K562 (cell line): ENCODE data around the gene CEMP1. TPM values are rescaled to one million over a fixed set of nuclear protein-coding genes. Genes with fewer than 3 reads are reported as not detected.

Experiments used
- ATAC-seq: fragments of 200-7000 bp; cut with Tn5 transposase; 3 replicates; pipeline ENCODE4 v1.9.1; 2020; ENCODE audit warnings: moderate library complexity
- BruUV-seq: library from RNA; stranded (reverse); fragments of 400-500 nt; replicated peaks from 2 replicates; lab custom pipeline; 2021; lab: Mats Ljungman, UMichigan
- CTCF ChIA-PET: fragments of 300-600 bp; formaldehyde crosslinking; extraction: SDS; loops from one replicate; lab custom pipeline; 2021; ENCODE audit warnings: low intra/inter-chr PET ratio; lab: Yijun Ruan, JAX
- POLR2A ChIA-PET: fragments of 300-600, 350-650 bp; sonication (Branson Sonifier 250); formaldehyde crosslinking; extraction: SDS; loops from one replicate; lab custom pipeline; 2021; ENCODE audit warnings: antibody characterized with exemption, inconsistent platforms; lab: Yijun Ruan, JAX
- DNase-seq, 4 experiments: peaks; one replicate each; pipeline versions ENCODE4 v3.0.0 to v3.0.0-alpha.2; 2011 to 2018; ENCODE audit warnings: low spot score in 3 of 4, mixed read lengths in 3 of 4; ENCODE audit errors: extremely low read depth in 1 of 4
- FAIRE-seq: peaks from 2 replicates; lab custom pipeline; 2011; peaks lifted over from hg19 to GRCh38; lab: Jason Lieb, UNC
- H2AFZ ChIP-seq: 2 replicates; pipeline ENCODE4 v1.6.0; 2011; ENCODE audit warnings: low read depth, low read length, control low read depth, inconsistent platforms
- H3K27ac ChIP-seq: fragments of 200-600 bp; 3 replicates; pipeline ENCODE4 v1.8.0; 2011; ENCODE audit warnings: low read depth, mild to moderate bottlenecking, control low read depth, inconsistent platforms, low read length, moderate library complexity, mixed read lengths; ENCODE audit errors: extremely low read depth
- H3K27me3 ChIP-seq, 2 experiments: fragments of 300-600 bp in 1 of 2; 2 replicates in 1 of 2; 3 replicates in 1 of 2; pipeline versions ENCODE4 v1.6.0 to v1.8.0; 2011; ENCODE audit warnings: inconsistent platforms in 2 of 2, low read length in 2 of 2, mild to moderate bottlenecking in 1 of 2, mixed read lengths in 1 of 2, moderate library complexity in 1 of 2; ENCODE audit not compliant: control insufficient read depth in 2 of 2, insufficient read depth in 2 of 2
- H3K36me3 ChIP-seq: fragments of 300-600 bp; 3 replicates; pipeline ENCODE4 v1.8.0; 2011; ENCODE audit warnings: mild to moderate bottlenecking, low read length, inconsistent platforms; ENCODE audit not compliant: control insufficient read depth, insufficient read depth
- H3K4me1 ChIP-seq, 2 experiments: fragments of 200-600 bp in 1 of 2; replicated peaks in 1 of 2; 2 replicates in 1 of 2; 3 replicates in 1 of 2; pipeline versions ENCODE4 v1.5.1 to v1.8.0; 2011; ENCODE audit warnings: inconsistent platforms in 2 of 2, low read length in 2 of 2, mild to moderate bottlenecking in 1 of 2, mixed read lengths in 1 of 2, moderate library complexity in 1 of 2; ENCODE audit not compliant: control insufficient read depth in 2 of 2, insufficient read depth in 2 of 2
- H3K4me2 ChIP-seq: 2 replicates; pipeline ENCODE4 v1.6.1; 2011; ENCODE audit warnings: low read length, control low read depth, inconsistent platforms, mixed read lengths; ENCODE audit not compliant: insufficient read depth
- H3K4me3 ChIP-seq: fragments of 200-600 bp; sonication (generic), shearing (Covaris generic); 2 replicates; pipeline ENCODE4 v1.5.1; 2016; ENCODE audit warnings: control low read depth, inconsistent platforms
- H3K79me2 ChIP-seq: fragments of 200-600 bp; 3 replicates; pipeline ENCODE4 v1.8.0; 2011; ENCODE audit warnings: low read length, inconsistent platforms; ENCODE audit not compliant: control insufficient read depth, insufficient read depth
- H3K9ac ChIP-seq, 2 experiments: 2 replicates each; pipeline versions ENCODE4 v1.6.0 to v1.6.1; 2011; ENCODE audit warnings: low read depth in 2 of 2, low read length in 2 of 2, control low read depth in 1 of 2, inconsistent platforms in 1 of 2, mild to moderate bottlenecking in 1 of 2, mixed read lengths in 1 of 2; ENCODE audit not compliant: insufficient read depth in 1 of 2
- H3K9me1 ChIP-seq: one replicate; pipeline ENCODE4 v1.6.0; 2011; ENCODE audit warnings: inconsistent platforms, mild to moderate bottlenecking, low read length, moderate library complexity; ENCODE audit not compliant: control insufficient read depth, insufficient read depth
- H3K9me3 ChIP-seq: replicated peaks from 2 replicates; pipeline ENCODE4 v1.5.1; 2011; ENCODE audit warnings: low read depth, low read length, inconsistent platforms; ENCODE audit not compliant: control insufficient read depth, insufficient read depth
- H4K20me1 ChIP-seq: replicated peaks from 2 replicates; pipeline ENCODE4 v1.6.1; 2011; ENCODE audit warnings: low read length, inconsistent platforms, mixed read lengths; ENCODE audit not compliant: control insufficient read depth, insufficient read depth
- BCL6 ChIP-seq: fragments of 250-450 bp; sonication (Bioruptor Pico); IDR thresholded peaks from 2 replicates; pipeline ENCODE4 v1.4.0; 2020
- BMI1 ChIP-seq: fragments of 150-350 bp; IDR thresholded peaks from 2 replicates; pipeline ENCODE4 v1.6.1; 2014; ENCODE audit warnings: low read length
- MCM3 ChIP-seq: fragments of 450-650 bp; IDR thresholded peaks from 2 replicates; pipeline ENCODE4 v1.6.1; 2016
- MTA3 ChIP-seq: fragments of 450-650 bp; formaldehyde crosslinking; IDR thresholded peaks from 2 replicates; pipeline ENCODE4 v1.6.1; 2017; ENCODE audit warnings: mild to moderate bottlenecking, borderline replicate concordance
- PTRF ChIP-seq: fragments of 450-650 bp; IDR thresholded peaks from 2 replicates; pipeline ENCODE4 v1.6.1; 2016; ENCODE audit warnings: mild to moderate bottlenecking, missing genetic modification characterization, missing compliant biosample characterization
- ZBTB7A ChIP-seq: IDR thresholded peaks from 2 replicates; pipeline ENCODE4 v1.6.1; 2011; ENCODE audit warnings: low read depth, mild to moderate bottlenecking, low read length, moderate library complexity, borderline replicate concordance; ENCODE audit not compliant: control insufficient read depth
- ZNF444 ChIP-seq: fragments of 250-450 bp; sonication (Bioruptor Pico); IDR thresholded peaks from 2 replicates; pipeline ENCODE4 v1.4.0; 2020; ENCODE audit warnings: mild to moderate bottlenecking, moderate library complexity
- WGBS: fragments of 100-300 bp; shearing (Covaris generic); methylation state at CpG from one replicate; pipeline ENCODE4 v1.1.6; 2016; ENCODE audit warnings: low coverage, mixed read lengths; ENCODE audit not compliant: insufficient coverage; ENCODE audit errors: missing lambda C conversion rate; 5-methylcytosine and 5-hydroxymethylcytosine counted together
- in situ Hi-C: fragments of 300-500 bp; cut with MboI; formaldehyde crosslinking; loops from 4 replicates; pipeline ENCODE4 v1.15.0; 2018; ENCODE audit warnings: inconsistent platforms, mixed read lengths
- intact Hi-C: fragments of 100-400 bp; cut with micrococcal nuclease; formaldehyde crosslinking; loops from 2 replicates; pipeline ENCODE4 v1.14.2; 2022
- polyA plus RNA-seq, 8 experiments: library from polyadenylated mRNA; depleted of rRNA in 4 of 8; stranded (reverse) in 5 of 8; unstranded in 3 of 8; fragments of >200 nt; fragmentation: Nextera tagmentation in 2 of 8; fragmentation: Illumina TruSeq in 1 of 8; extraction: Ambion mirVana in 2 of 8; extraction: Trizol in 1 of 8; gene quantifications; 2 replicates each; pipeline versions ENCODE4 v1.2.1 to v1.2.3, GENCODE V29; 2011 to 2014; ENCODE audit warnings: inconsistent platforms in 1 of 8, missing spikeins in 1 of 8
- total RNA-seq, 7 experiments: library from RNA; depleted of rRNA in 6 of 7; stranded (reverse); fragments of >200 nt in 6 of 7; fragmentation: Illumina TruSeq in 2 of 7; extraction: Trizol in 2 of 7; gene quantifications; 2 replicates each; pipeline versions ENCODE4 v1.2.1 to v1.2.3, GENCODE V29; 2011 to 2021; ENCODE audit warnings: low replicate concordance in 1 of 7
- TF ChIP-seq, protein P1 (sequence below): fragments of 450-650 bp; IDR thresholded peaks from 2 replicates; pipeline ENCODE4 v1.6.1; 2016; ENCODE audit warnings: mild to moderate bottlenecking
- TF ChIP-seq, protein P2 (sequence below): fragments of 450-650 bp; IDR thresholded peaks from 2 replicates; pipeline ENCODE4 v1.6.1; 2016

Gene CEMP1
- total and polyA plus RNA-seq, 9 of the 15 experiments (the other 6 are each of a cell fraction or from before 2014, with no cell fraction given): 0.05 to 0.45 TPM; not detected in 7

DNA sequence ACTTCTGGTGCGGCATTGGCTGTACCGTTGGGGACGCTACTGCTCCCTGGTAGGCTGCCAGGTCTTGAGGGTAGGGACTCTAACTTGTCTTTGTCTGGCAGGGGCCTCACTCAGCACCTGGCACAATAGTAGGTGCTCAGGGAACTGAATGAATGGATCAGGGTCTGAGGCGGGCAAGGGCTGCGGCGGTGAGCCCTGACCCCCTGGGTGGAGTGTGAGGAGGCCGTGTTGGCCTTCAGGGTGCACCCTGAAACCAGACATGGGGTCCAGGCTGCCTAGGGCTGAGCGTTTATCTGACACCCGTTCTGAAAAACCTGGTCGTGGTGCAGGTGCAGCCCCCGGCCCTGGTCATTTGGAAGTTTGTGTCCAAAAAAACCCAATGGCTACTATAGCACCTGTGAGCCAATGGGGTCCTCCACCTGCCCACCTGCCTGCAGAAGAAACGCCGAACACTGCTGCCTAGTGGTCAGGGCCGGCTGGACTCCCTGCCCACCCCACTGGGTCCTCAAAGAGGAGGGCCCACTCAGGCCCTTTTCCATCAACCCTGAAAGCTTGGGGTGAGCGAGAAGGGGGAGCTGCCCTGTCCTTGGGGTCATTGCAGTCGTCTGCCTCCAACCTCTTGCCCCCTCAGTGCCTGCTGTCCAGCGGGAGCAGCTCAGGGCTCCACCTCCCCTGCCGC is 22.3 kb downstream of the CEMP1 start:
- peaks cover 6% of the 10 kb centered on the region; the same call in 1 of the 3 replicates for H3K36me3 ChIP-seq
- DNase-seq: no peak
- no peaks in the 10 kb centered on the region for H4K20me1 ChIP-seq
- no peaks in the 10 kb centered on the region for H3K27me3 ChIP-seq
- 0 out of 2 replicates have a peak, but pooled peaks have one; percentile 17 for TF ChIP-seq ZBTB7A
- TF ChIP-seq BCL6 (CRISPR knock-in tag): no peak
- WGBS: 79% methylated on average over 16 of the region's 18 CpGs
- intact Hi-C loops: loop anchor here (10.0 kb wide), 1 partner anchor 164 kb away; the partner anchor contains the start of gene ABCA3
- no peak overlapping the region for H3K27ac ChIP-seq
- no peaks in the 10 kb centered on the region for H3K9me3 ChIP-seq
- no peak overlapping the region for H2AFZ ChIP-seq
- no peak for FAIRE-seq
- in situ Hi-C loops: no loop called here
- no peak overlapping the region for H3K4me2 ChIP-seq
- ATAC-seq: no peak
- no peak overlapping the region for H3K9ac ChIP-seq
- ChIA-PET POLR2A (interaction anchor here (1.3 kb wide), 1 partner anchor 11 kb away, joined by 5 read pairs; the partner anchor contains the start of gene AMDHD2), CTCF (no interaction called here)
- peaks cover 8% of the 10 kb centered on the region for H3K79me2 ChIP-seq
- no TSS peak for BruUV-seq
- peaks cover 34 to 62% of the 10 kb centered on the region in 2 experiments for H3K4me1 ChIP-seq
- no peak overlapping the region for H3K4me3 ChIP-seq
- no peaks in the 10 kb centered on the region for H3K9me1 ChIP-seq

DNA sequence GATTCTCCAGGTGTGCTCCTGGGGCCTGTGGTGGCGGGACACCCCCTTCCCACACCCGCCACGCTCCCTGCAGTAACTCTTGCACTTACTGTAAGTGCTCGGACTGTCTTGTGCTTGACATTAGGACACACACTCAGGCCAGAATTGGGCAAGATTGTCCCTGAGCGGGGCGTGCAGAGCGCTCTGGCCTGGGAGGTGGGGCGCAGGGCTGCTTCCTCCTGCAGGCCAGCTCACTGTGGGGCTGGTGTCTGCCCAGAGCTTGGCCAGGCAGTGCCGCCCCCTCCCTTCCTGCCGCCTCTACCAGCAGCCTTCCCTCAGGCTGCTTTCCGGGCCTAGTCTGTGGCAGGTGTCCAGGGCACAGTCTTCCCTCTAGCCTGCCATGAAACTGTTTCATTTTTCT is 23.5 kb downstream of the CEMP1 start:
- no peak for ATAC-seq
- 92% methylated on average over 10 of the region's 11 CpGs for WGBS
- Histone ChIP-seq H2AFZ (no peak overlapping the region), H4K20me1 (0 out of 2 replicates have a peak, but pooled peaks cover 3% of the 10 kb centered on the region), H3K27ac (no peak overlapping the region), H3K9ac (peak overlapping the region in 1 of 2 experiments; percentile 66; a peak in 1 of 4 replicates), H3K36me3 (peaks cover 11% of the 10 kb centered on the region; the same call in 1 of the 3 replicates), H3K4me2 (no peak overlapping the region), H3K4me1 (peaks cover 26 to 56% of the 10 kb centered on the region in 2 experiments), H3K9me1 (no peaks in the 10 kb centered on the region), H3K4me3 (no peak overlapping the region), H3K27me3 (no peaks in the 10 kb centered on the region), H3K9me3 (no peaks in the 10 kb centered on the region), H3K79me2 (no peaks in the 10 kb centered on the region; the same call in 2 of the 3 replicates)
- POLR2A ChIA-PET: interaction anchor here (0.6 kb wide), 1 partner anchor 1394 kb away, joined by 3 read pairs; no protein-coding TSS in a partner anchor
- intact Hi-C loops (loop anchor here (10.0 kb wide), 1 partner anchor 163 kb away; the partner anchor contains the start of gene ABCA3), in situ Hi-C loops (no loop called here)
- no TSS peak for BruUV-seq
- CTCF ChIA-PET: no interaction called here
- no peak for DNase-seq
- FAIRE-seq: no peak
- TF ChIP-seq MCM3 (no peak), ZNF444 (CRISPR knock-in tag) (no peak), PTRF (no peak), BMI1 (no peak), MTA3 (no peak)
- TF ChIP-seq, protein P1, sequence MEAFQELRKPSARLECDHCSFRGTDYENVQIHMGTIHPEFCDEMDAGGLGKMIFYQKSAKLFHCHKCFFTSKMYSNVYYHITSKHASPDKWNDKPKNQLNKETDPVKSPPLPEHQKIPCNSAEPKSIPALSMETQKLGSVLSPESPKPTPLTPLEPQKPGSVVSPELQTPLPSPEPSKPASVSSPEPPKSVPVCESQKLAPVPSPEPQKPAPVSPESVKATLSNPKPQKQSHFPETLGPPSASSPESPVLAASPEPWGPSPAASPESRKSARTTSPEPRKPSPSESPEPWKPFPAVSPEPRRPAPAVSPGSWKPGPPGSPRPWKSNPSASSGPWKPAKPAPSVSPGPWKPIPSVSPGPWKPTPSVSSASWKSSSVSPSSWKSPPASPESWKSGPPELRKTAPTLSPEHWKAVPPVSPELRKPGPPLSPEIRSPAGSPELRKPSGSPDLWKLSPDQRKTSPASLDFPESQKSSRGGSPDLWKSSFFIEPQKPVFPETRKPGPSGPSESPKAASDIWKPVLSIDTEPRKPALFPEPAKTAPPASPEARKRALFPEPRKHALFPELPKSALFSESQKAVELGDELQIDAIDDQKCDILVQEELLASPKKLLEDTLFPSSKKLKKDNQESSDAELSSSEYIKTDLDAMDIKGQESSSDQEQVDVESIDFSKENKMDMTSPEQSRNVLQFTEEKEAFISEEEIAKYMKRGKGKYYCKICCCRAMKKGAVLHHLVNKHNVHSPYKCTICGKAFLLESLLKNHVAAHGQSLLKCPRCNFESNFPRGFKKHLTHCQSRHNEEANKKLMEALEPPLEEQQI: no peak
- TF ChIP-seq, protein P2, sequence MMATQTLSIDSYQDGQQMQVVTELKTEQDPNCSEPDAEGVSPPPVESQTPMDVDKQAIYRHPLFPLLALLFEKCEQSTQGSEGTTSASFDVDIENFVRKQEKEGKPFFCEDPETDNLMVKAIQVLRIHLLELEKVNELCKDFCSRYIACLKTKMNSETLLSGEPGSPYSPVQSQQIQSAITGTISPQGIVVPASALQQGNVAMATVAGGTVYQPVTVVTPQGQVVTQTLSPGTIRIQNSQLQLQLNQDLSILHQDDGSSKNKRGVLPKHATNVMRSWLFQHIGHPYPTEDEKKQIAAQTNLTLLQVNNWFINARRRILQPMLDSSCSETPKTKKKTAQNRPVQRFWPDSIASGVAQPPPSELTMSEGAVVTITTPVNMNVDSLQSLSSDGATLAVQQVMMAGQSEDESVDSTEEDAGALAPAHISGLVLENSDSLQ: no peak
